Osteoblast (primary cell): ENCODE data around the gene TMCC2. TPM values are rescaled to one million over a fixed set of nuclear protein-coding genes. Genes with fewer than 3 reads are reported as not detected.

Experiments used
- DNase-seq: peaks from one replicate; pipeline ENCODE4 v3.0.0; 2011; ENCODE audit warnings: low spot score, mixed read lengths; ENCODE audit not compliant: insufficient read length; ENCODE audit errors: missing footprints
- H2AFZ ChIP-seq: 2 replicates; pipeline ENCODE4 v1.6.0; 2011; ENCODE audit warnings: mild to moderate bottlenecking, low read length
- H3K27ac ChIP-seq: 2 replicates; pipeline ENCODE4 v1.5.1; 2011; ENCODE audit warnings: mild to moderate bottlenecking, low read depth, low read length, moderate library complexity
- H3K27me3 ChIP-seq: 2 replicates; pipeline ENCODE4 v1.6.0; 2012; ENCODE audit warnings: mild to moderate bottlenecking, control low read depth, inconsistent platforms, low read length, moderate library complexity; ENCODE audit not compliant: insufficient read depth
- H3K36me3 ChIP-seq: 2 replicates; pipeline ENCODE4 v1.5.1; 2011; ENCODE audit warnings: mild to moderate bottlenecking, low read length, control low read depth, moderate library complexity; ENCODE audit not compliant: insufficient read depth
- H3K4me1 ChIP-seq: 2 replicates; pipeline ENCODE4 v1.5.1; 2011; ENCODE audit warnings: mild to moderate bottlenecking, low read length, control low read depth, moderate library complexity; ENCODE audit not compliant: insufficient read depth
- H3K4me2 ChIP-seq: 2 replicates; pipeline ENCODE4 v1.6.0; 2011; ENCODE audit warnings: mild to moderate bottlenecking, low read length; ENCODE audit not compliant: insufficient read depth
- H3K4me3 ChIP-seq: fragments of 200-600 bp; sonication (generic); 3 replicates; pipeline ENCODE4 v1.5.1; 2012; ENCODE audit warnings: mild to moderate bottlenecking, low read length, inconsistent platforms; ENCODE audit not compliant: insufficient read depth
- H3K79me2 ChIP-seq: 2 replicates; pipeline ENCODE4 v1.6.0; 2012; ENCODE audit warnings: mild to moderate bottlenecking, low read length, control low read depth, inconsistent platforms; ENCODE audit not compliant: insufficient read depth
- H3K9me3 ChIP-seq: 2 replicates; pipeline ENCODE4 v1.5.1; 2011; ENCODE audit warnings: low read depth, low read length, control low read depth
- H4K20me1 ChIP-seq: 2 replicates; pipeline ENCODE4 v1.6.0; 2012; ENCODE audit warnings: mild to moderate bottlenecking, low read length, control low read depth; ENCODE audit not compliant: insufficient read depth
- total RNA-seq: library from RNA; depleted of rRNA; stranded (reverse); fragments of >200 nt; gene quantifications from 2 replicates; pipeline ENCODE4 v1.2.3, GENCODE V29; 2012
- TF ChIP-seq, protein P1 (sequence below): IDR thresholded peaks from 2 replicates; pipeline ENCODE4 v1.5.1; 2011; ENCODE audit warnings: mild to moderate bottlenecking, low read depth, low read length, moderate library complexity; ENCODE audit errors: extremely low read depth

The TMCC2 gene
- total RNA-seq, 1 donor: 1.8 TPM

DNA sequence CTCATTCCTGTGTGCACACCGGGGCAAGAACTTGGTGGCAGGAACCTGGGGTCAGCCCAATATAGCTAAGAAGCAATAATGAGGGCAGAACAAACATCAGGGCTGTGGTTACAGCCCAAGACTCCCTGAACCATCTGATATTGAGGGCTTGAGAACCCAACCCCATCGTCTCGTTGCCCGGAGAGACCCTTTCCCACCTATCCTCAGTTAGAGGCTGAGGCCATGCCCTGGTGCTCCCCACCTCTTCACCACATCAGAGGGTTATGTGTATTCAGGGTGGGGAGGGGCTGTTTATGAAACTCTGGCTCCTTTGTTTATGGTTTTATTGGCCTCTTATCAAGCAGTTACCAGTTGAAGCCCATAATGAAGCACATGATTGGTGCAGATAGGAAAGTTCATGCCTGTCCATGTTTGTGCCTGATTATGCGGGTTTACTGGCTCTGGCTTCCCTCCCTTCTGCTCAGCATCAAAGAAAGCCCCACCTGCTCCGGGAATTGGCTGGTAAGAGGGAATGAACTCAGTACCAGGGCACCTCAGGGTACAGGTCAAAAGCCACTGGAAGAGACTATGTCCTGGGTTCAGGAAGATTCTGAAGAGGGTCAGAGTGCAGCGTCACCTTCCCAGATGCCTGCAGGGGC, 79.3 kb downstream of the TMCC2 start:
- Histone ChIP-seq H3K36me3 (peaks cover 90% of the 10 kb centered on the region), H3K79me2 (peaks cover 33% of the 10 kb centered on the region), H4K20me1 (peaks cover 4% of the 10 kb centered on the region), H3K4me3 (no peak overlapping the region), H3K27ac (peak overlapping the region; percentile 29), H2AFZ (no peak overlapping the region), H3K4me2 (no peak overlapping the region), H3K9me3 (no peaks in the 10 kb centered on the region), H3K4me1 (peaks cover 5% of the 10 kb centered on the region), H3K27me3 (no peaks in the 10 kb centered on the region)
- TF ChIP-seq, protein P1, sequence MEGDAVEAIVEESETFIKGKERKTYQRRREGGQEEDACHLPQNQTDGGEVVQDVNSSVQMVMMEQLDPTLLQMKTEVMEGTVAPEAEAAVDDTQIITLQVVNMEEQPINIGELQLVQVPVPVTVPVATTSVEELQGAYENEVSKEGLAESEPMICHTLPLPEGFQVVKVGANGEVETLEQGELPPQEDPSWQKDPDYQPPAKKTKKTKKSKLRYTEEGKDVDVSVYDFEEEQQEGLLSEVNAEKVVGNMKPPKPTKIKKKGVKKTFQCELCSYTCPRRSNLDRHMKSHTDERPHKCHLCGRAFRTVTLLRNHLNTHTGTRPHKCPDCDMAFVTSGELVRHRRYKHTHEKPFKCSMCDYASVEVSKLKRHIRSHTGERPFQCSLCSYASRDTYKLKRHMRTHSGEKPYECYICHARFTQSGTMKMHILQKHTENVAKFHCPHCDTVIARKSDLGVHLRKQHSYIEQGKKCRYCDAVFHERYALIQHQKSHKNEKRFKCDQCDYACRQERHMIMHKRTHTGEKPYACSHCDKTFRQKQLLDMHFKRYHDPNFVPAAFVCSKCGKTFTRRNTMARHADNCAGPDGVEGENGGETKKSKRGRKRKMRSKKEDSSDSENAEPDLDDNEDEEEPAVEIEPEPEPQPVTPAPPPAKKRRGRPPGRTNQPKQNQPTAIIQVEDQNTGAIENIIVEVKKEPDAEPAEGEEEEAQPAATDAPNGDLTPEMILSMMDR: no peak
- DNase-seq: no peak

DNA sequence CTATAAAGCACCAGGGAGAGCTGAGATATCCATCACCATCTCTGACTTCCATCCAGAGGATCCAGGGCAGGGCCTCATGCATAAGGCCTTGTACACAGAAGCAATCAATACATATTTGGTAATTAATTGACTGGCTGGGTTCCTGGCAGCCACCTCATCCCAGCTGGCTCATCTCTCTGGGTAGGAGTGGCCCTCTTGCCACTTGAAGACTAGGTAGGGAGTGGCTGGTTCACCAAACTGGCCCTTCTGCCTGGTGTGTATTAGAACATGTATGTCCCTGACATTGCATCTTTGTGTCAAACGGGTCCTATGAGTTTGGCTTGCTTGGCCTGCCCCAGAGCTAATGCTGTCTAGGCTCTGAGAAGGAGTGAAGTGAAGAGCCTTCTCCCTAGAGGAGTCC, 82.0 kb downstream of the TMCC2 start:
- Histone ChIP-seq H3K27ac (no peak overlapping the region), H3K36me3 (peaks cover 77% of the 10 kb centered on the region), H3K79me2 (peaks cover 59% of the 10 kb centered on the region), H3K27me3 (no peaks in the 10 kb centered on the region), H3K4me2 (no peak overlapping the region), H2AFZ (no peak overlapping the region), H3K9me3 (no peaks in the 10 kb centered on the region), H4K20me1 (peaks cover 9% of the 10 kb centered on the region), H3K4me3 (no peak overlapping the region), H3K4me1 (peaks cover 4% of the 10 kb centered on the region)
- TF ChIP-seq, protein P1: no peak
- DNase-seq: no peak

DNA sequence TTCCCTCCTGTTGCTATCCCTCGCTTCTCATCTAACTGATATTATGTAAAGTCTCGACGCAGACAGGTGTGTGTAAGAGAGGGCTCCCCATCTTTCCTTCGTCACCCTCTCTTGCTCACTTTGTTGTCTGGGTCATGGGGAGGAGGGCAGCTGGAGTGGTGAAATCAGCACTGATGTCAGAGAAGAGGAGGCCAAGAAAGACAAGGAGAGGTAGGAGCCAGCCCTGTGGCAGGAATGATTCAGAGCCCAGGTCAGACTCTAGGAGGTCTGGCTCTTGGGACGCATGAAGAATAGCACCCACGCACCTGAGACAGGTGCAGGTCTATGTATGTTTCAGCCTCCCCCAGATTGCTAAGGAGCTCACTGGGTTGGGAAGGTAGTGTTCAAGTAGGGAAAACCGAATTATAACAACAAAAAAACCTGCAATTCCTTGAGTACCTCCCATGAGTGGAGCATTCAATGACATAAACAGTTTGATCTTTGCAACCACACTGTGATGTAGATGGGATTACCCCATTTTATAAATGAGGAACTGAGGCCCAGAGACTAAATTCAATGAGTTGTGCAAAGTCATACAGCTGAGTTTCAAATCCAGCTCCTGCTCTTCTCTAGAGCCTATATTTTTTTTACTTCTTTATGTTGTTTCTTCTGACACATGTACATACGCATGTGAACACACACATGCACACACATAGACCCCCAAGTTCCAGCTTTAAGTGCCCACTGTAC, 83.4 kb downstream of the TMCC2 start:
- Histone ChIP-seq H3K27me3 (no peaks in the 10 kb centered on the region), H2AFZ (no peak overlapping the region), H3K9me3 (no peaks in the 10 kb centered on the region), H3K4me2 (no peak overlapping the region), H3K36me3 (peaks cover 65% of the 10 kb centered on the region), H3K79me2 (peaks cover 73% of the 10 kb centered on the region), H4K20me1 (peaks cover 13% of the 10 kb centered on the region), H3K4me3 (no peak overlapping the region), H3K4me1 (peaks cover 8% of the 10 kb centered on the region), H3K27ac (no peak overlapping the region)
- no peak for DNase-seq
- TF ChIP-seq, protein P1: no peak

DNA sequence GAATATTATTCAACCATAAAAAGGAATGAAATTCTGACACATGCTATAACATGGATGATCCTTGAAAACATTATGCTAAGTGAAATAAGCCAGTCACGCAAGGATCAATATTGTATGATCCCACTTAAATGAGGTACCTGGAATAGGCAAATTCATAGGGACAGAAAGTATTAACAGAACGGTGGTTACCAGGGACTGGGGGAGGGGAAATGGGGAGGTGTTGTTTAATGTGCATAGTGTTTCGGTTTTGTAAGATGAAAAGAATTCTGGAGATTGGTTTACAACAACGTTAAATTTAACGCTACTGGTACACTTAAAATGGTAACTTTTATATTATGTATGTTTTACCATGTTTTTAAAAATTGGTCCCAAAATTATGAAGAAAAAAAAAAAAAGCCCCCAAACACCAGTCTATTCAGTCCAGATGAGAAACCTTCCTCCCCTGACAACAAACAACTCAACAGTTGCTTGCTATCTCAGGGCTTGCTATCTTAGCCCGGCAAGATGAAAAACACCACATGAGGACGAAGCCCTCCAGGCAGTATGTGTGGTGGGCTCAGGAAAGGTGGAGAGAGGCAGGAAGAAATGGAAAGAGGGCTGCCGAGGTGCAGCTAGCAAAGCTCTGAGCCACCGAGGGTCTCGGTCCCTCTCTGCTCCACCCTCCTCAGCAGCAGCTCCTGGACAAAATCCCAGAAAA, 85.3 kb downstream of the TMCC2 start:
- peaks cover 46% of the 10 kb centered on the region for H3K36me3 ChIP-seq
- no peaks in the 10 kb centered on the region for H3K27me3 ChIP-seq
- no peak overlapping the region for H2AFZ ChIP-seq
- no peaks in the 10 kb centered on the region for H3K9me3 ChIP-seq
- peaks cover 26% of the 10 kb centered on the region for H3K4me1 ChIP-seq
- no peak overlapping the region for H3K4me3 ChIP-seq
- H3K27ac ChIP-seq: peak overlapping the region; percentile 16
- no peak overlapping the region for H3K4me2 ChIP-seq
- peaks cover 32% of the 10 kb centered on the region for H4K20me1 ChIP-seq
- no peak for DNase-seq
- H3K79me2 ChIP-seq: peaks cover 90% of the 10 kb centered on the region
- TF ChIP-seq, protein P1: no peak
